MCF 10A (cell line): ENCODE measurements around the gene ICE2. TPM values are rescaled to one million over a fixed set of nuclear protein-coding genes. Genes with fewer than 3 reads are reported as not detected.

Source experiments
- BruUV-seq: library from RNA; stranded (reverse); fragments of 400-500 nt; replicated peaks from 2 replicates; lab custom pipeline; 2021; lab: Mats Ljungman, UMichigan
- CTCF ChIA-PET: fragments of 300-600 bp; sonication (Branson Sonifier 250); formaldehyde crosslinking; extraction: SDS; loops from one replicate; lab custom pipeline; 2021; ENCODE audit warnings: antibody characterized with exemption, inconsistent platforms; lab: Yijun Ruan, JAX
- POLR2A ChIA-PET: fragments of 300-600, 350-650 bp; sonication (Branson Sonifier 250); formaldehyde crosslinking; extraction: SDS; loops from one replicate; lab custom pipeline; 2020; ENCODE audit warnings: antibody characterized with exemption, inconsistent platforms; lab: Yijun Ruan, JAX
- DNase-seq: peaks from one replicate; pipeline ENCODE4 v3.0.0-alpha.2; 2018; ENCODE audit not compliant: unreplicated experiment
- H3K27ac Mint-ChIP-seq: one replicate; pipeline ENCODE4 v1.8.0; 2022; ENCODE audit warnings: mild to moderate bottlenecking, low read depth, mixed read lengths; ENCODE audit not compliant: unreplicated experiment
- H3K27me3 Mint-ChIP-seq: one replicate; pipeline ENCODE4 v1.8.0; 2022; ENCODE audit warnings: mixed read lengths; ENCODE audit not compliant: insufficient read depth, unreplicated experiment
- H3K36me3 Mint-ChIP-seq: one replicate; pipeline ENCODE4 v1.8.0; 2022; ENCODE audit warnings: mild to moderate bottlenecking, moderate library complexity, mixed read lengths; ENCODE audit not compliant: insufficient read depth, unreplicated experiment
- H3K4me1 Mint-ChIP-seq: one replicate; pipeline ENCODE4 v1.8.0; 2022; ENCODE audit warnings: mixed read lengths; ENCODE audit not compliant: insufficient read depth, unreplicated experiment
- H3K4me3 Mint-ChIP-seq: one replicate; pipeline ENCODE4 v1.8.0; 2022; ENCODE audit warnings: mild to moderate bottlenecking, moderate library complexity, mixed read lengths; ENCODE audit not compliant: unreplicated experiment
- H3K9me3 Mint-ChIP-seq: one replicate; pipeline ENCODE4 v1.8.0; 2022; ENCODE audit warnings: mixed read lengths; ENCODE audit not compliant: unreplicated experiment
- intact Hi-C: fragments of 100-400 bp; cut with micrococcal nuclease; formaldehyde crosslinking; loops from 2 replicates; pipeline ENCODE4 v1.14.1; 2022
- total RNA-seq: library from RNA; stranded (reverse); gene quantifications from 2 replicates; pipeline ENCODE4 v1.2.3, GENCODE V29; 2022
- TF ChIP-seq, protein P1 (sequence below): fragments of 200-600 bp; IDR thresholded peaks from one replicate; pipeline ENCODE4 v1.8.0; 2022; ENCODE audit warnings: antibody characterized with exemption, mild to moderate bottlenecking; ENCODE audit not compliant: unreplicated experiment

Gene ICE2
- total RNA-seq, 1 experiment from 2014 or later: 57.9 TPM

DNA sequence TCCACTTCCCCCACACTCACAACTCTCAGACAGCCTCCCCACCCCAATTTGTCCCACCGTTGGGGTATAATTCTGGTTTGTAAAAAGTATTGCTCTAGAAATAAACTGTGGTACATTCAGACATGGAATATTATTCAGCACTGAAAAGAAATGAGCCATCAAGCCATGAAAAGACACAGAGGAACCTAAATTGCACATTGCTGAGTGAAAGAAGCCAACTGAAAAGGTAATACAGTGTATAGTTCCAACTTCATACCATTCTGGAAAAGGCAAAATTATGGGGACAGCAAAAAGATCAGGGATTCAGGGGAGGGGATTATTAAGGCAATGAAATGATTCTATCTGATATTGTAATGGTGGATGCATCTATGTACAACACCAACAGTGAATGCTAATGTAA, 91.6 kb downstream of the ICE2 start:
- H3K27me3 Mint-ChIP-seq: no peaks in the 10 kb centered on the region
- peaks cover 79% of the 10 kb centered on the region for H3K36me3 Mint-ChIP-seq
- peak overlapping the region; percentile 26 for H3K4me3 Mint-ChIP-seq
- TF ChIP-seq, protein P1, sequence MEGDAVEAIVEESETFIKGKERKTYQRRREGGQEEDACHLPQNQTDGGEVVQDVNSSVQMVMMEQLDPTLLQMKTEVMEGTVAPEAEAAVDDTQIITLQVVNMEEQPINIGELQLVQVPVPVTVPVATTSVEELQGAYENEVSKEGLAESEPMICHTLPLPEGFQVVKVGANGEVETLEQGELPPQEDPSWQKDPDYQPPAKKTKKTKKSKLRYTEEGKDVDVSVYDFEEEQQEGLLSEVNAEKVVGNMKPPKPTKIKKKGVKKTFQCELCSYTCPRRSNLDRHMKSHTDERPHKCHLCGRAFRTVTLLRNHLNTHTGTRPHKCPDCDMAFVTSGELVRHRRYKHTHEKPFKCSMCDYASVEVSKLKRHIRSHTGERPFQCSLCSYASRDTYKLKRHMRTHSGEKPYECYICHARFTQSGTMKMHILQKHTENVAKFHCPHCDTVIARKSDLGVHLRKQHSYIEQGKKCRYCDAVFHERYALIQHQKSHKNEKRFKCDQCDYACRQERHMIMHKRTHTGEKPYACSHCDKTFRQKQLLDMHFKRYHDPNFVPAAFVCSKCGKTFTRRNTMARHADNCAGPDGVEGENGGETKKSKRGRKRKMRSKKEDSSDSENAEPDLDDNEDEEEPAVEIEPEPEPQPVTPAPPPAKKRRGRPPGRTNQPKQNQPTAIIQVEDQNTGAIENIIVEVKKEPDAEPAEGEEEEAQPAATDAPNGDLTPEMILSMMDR: no peak
- intact Hi-C loops: no loop called here
- H3K27ac Mint-ChIP-seq: peak overlapping the region; percentile 75
- H3K9me3 Mint-ChIP-seq: no peaks in the 10 kb centered on the region
- ChIA-PET CTCF (interaction anchor here (1.0 kb wide), 1 partner anchor 16 kb away, joined by 3 read pairs; no protein-coding TSS in a partner anchor), POLR2A (interaction anchor here (0.9 to 10.3 kb wide), 7 partner anchors 7 to 89 kb away, joined by 3 to 189 read pairs (median 4); partner anchors contain the start of gene ANXA2)
- H3K4me1 Mint-ChIP-seq: peaks cover 67% of the 10 kb centered on the region
- no TSS peak for BruUV-seq
- no peak for DNase-seq

DNA sequence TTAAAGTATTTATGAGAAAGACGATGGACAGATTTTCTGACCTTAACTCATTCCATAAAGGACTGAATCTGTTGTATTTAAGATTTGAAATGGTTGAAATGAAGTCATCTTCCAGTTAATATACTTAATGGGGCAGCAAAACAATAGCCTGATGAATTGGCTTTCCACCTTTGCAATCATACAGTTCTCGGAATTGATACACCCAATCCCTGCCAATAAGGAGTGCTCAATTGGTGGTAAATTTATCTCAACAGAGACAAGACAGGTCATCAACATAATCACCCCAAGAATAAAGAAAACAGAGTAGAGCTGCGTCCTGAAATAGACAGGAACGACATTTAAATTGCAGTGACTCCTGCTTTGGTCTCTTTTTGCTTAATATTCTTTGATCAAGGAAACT, 92.3 kb downstream of the ICE2 start:
- H3K36me3 Mint-ChIP-seq: peaks cover 83% of the 10 kb centered on the region

DNA sequence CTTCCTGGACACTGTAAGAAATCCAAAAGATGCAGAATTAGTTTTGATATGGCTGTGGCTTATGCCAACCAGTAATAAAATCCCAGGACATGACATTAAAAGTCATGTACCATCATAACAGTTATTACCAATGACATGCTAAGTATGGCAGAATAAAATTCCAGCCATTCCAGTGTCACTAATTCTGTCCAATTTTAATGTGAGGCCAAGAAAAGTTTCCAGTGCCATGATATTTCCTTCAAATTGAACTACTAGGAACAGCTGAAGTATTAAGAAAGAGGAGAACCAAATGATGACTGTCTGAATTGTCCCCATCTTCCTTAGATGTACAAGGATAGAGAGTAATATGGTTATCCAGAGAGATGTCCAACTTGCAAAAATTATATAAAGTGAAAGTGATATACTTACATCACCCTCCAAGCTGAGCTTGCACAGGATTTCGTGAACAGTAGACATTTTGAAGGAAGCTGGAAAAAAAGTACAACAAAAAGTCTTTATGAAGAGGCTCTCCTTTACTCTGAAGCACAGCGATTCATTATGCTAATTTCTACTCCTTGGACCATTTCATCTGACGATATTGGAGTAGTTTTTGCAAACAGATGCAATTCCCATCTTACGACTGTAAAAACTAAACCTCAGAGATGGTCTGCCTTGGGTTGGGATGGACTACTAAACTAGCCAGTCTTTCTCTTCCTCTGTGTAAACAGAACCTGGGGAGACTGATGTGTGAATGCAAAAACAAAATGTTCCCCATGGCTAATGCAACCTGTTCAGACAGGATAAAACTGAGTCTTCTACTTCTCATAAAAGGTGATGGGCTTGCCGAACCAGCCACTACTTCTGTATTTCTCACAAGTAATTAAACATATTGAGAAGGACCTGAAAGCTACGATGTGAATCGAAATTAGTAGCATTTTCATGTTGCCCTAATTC, 93.1 kb downstream of the ICE2 start:
- peak overlapping the region; percentile 75 for H3K27ac Mint-ChIP-seq
- peaks cover 85% of the 10 kb centered on the region for H3K36me3 Mint-ChIP-seq
- peak; percentile 21 for DNase-seq

More for the DNA sequence above, 92.3 kb downstream of the ICE2 start:
- no peak for DNase-seq
- TF ChIP-seq, protein P1: no peak
- H3K9me3 Mint-ChIP-seq: no peaks in the 10 kb centered on the region
- intact Hi-C loops: no loop called here
- ChIA-PET POLR2A (interaction anchor here (0.7 to 10.3 kb wide), 11 partner anchors 8 to 831 kb away, joined by 3 to 189 read pairs (median 4); partner anchors contain the start of gene ANXA2), CTCF (interaction anchor here (0.7 to 1.2 kb wide), 4 partner anchors 10 to 18 kb away, joined by 3 to 5 read pairs (median 3); no protein-coding TSS in a partner anchor)
- H3K27me3 Mint-ChIP-seq: no peaks in the 10 kb centered on the region
- no peak overlapping the region for H3K4me3 Mint-ChIP-seq
- H3K27ac Mint-ChIP-seq: peak overlapping the region; percentile 75
- no TSS peak for BruUV-seq
- H3K4me1 Mint-ChIP-seq: peaks cover 69% of the 10 kb centered on the region

More for the DNA sequence above, 93.1 kb downstream of the ICE2 start:
- Mint-ChIP-seq H3K9me3 (no peaks in the 10 kb centered on the region), H3K27me3 (no peaks in the 10 kb centered on the region), H3K4me1 (peaks cover 69% of the 10 kb centered on the region), H3K4me3 (no peak overlapping the region)
- ChIA-PET POLR2A (interaction anchor here (0.6 to 10.3 kb wide), 17 partner anchors 9 to 1220 kb away, joined by 3 to 189 read pairs (median 3); partner anchors contain the start of genes ANXA2 and BNIP2), CTCF (interaction anchor here (0.5 to 1.2 kb wide), 4 partner anchors 10 to 326 kb away, joined by 3 to 5 read pairs (median 3); no protein-coding TSS in a partner anchor)
- no TSS peak for BruUV-seq
- TF ChIP-seq, protein P1: no peak
- intact Hi-C loops: no loop called here
